H1 (cell line): ENCODE results near the gene TPSAB1. TPM values are rescaled to one million over a fixed set of nuclear protein-coding genes. Genes with fewer than 3 reads are reported as not detected.
A peak's percentile ranks its signal among the peaks of the same experiment; 100 is the strongest.
"Not testable (repeated sequence)": the region's sequence is repeated elsewhere in the genome, so short reads cannot be mapped to it uniquely, and the experiment has no call there.

Experiments
- CTCF ChIA-PET: fragments of 300-600 bp; sonication (Branson Sonifier 250); formaldehyde crosslinking; loops from one replicate; lab custom pipeline; 2021; ENCODE audit not compliant: partially characterized antibody; lab: Charles Lee
- POLR2A ChIA-PET: fragments of 300-600 bp; sonication (Branson Sonifier 250); formaldehyde crosslinking; loops from one replicate; lab custom pipeline; 2021; ENCODE audit warnings: inconsistent platforms; ENCODE audit not compliant: partially characterized antibody; lab: Charles Lee
- DNase-seq, 2 experiments: peaks; one replicate each; pipeline versions ENCODE4 v3.0.0 to v3.0.0-alpha.2; 2010 to 2022; ENCODE audit warnings: low spot score in 2 of 2, low read depth in 1 of 2, mixed read lengths in 1 of 2
- FAIRE-seq: peaks from 2 replicates; lab custom pipeline; 2011; peaks lifted over from hg19 to GRCh38; lab: Jason Lieb, UNC
- H2AFZ ChIP-seq: 2 replicates; pipeline ENCODE4 v1.8.1; 2012; ENCODE audit warnings: low read length, inconsistent platforms
- H2AK5ac ChIP-seq: 2 replicates; pipeline ENCODE4 v1.6.1; 2013; ENCODE audit warnings: low read depth, low read length
- H2BK120ac ChIP-seq: replicated peaks from 2 replicates; pipeline ENCODE3; 2013; ENCODE audit warnings: low read depth, low read length, inconsistent platforms
- H2BK12ac ChIP-seq: 2 replicates; pipeline ENCODE4 v1.6.1; 2013; ENCODE audit warnings: low read depth, low read length
- H2BK15ac ChIP-seq: 2 replicates; pipeline ENCODE4 v1.6.1; 2013; ENCODE audit warnings: low read length
- H2BK20ac ChIP-seq: 2 replicates; pipeline ENCODE4 v1.6.1; 2013; ENCODE audit warnings: low read length
- H2BK5ac ChIP-seq: 2 replicates; pipeline ENCODE4 v1.6.1; 2013; ENCODE audit warnings: low read depth, low read length
- H3K14ac ChIP-seq: 2 replicates; pipeline ENCODE4 v1.6.1; 2013; ENCODE audit warnings: inconsistent platforms; ENCODE audit not compliant: insufficient read length
- H3K18ac ChIP-seq: 2 replicates; pipeline ENCODE4 v1.6.1; 2013; ENCODE audit warnings: low read length; ENCODE audit errors: extremely low read depth
- H3K23ac ChIP-seq: 2 replicates; pipeline ENCODE4 v1.6.1; 2013; ENCODE audit warnings: inconsistent platforms; ENCODE audit not compliant: insufficient read length
- H3K23me2 ChIP-seq: 2 replicates; pipeline ENCODE4 v1.6.1; 2013; ENCODE audit warnings: low read depth, low read length
- H3K27ac ChIP-seq: 2 replicates; pipeline ENCODE4 v1.6.1; 2011; ENCODE audit warnings: low read depth, low read length, inconsistent platforms
- H3K27me3 ChIP-seq, 4 experiments: replicated peaks in 1 of 4; 1 replicate in 1 of 4; 2 replicates in 3 of 4; pipeline versions ENCODE4 v1.6.1 to v1.8.1; 2011 to 2013; ENCODE audit warnings: low read length in 3 of 4, mild to moderate bottlenecking in 3 of 4, inconsistent platforms in 2 of 4, mixed read lengths in 2 of 4, moderate library complexity in 1 of 4; ENCODE audit not compliant: control insufficient read depth in 3 of 4, insufficient read depth in 3 of 4; ENCODE audit errors: extremely low read depth in 1 of 4
- H3K36me3 ChIP-seq, 4 experiments: 2 replicates each; pipeline versions ENCODE4 v1.6.1 to v1.8.1; 2011 to 2013; ENCODE audit warnings: mild to moderate bottlenecking in 4 of 4, low read length in 3 of 4, moderate library complexity in 2 of 4, control low read depth in 1 of 4, inconsistent platforms in 1 of 4; ENCODE audit not compliant: insufficient read depth in 4 of 4, control insufficient read depth in 2 of 4
- H3K4ac ChIP-seq: replicated peaks from 2 replicates; pipeline ENCODE3; 2013; ENCODE audit warnings: low read length, low read depth, mixed read lengths, inconsistent platforms; ENCODE audit not compliant: insufficient read length
- H3K4me1 ChIP-seq, 4 experiments: replicated peaks in 1 of 4; 1 replicate in 1 of 4; 2 replicates in 3 of 4; pipeline versions ENCODE4 v1.6.1 to v1.8.1; 2011 to 2013; ENCODE audit warnings: low read length in 3 of 4, inconsistent platforms in 2 of 4, mixed read lengths in 1 of 4; ENCODE audit not compliant: insufficient read depth in 4 of 4, control insufficient read depth in 3 of 4
- H3K4me2 ChIP-seq, 2 experiments: 2 replicates each; pipeline versions ENCODE4 v1.6.1 to v1.8.1; 2011 to 2013; ENCODE audit warnings: low read depth in 2 of 2, low read length in 2 of 2, control low read depth in 1 of 2, inconsistent platforms in 1 of 2, mild to moderate bottlenecking in 1 of 2; ENCODE audit not compliant: insufficient read depth in 1 of 2
- H3K4me3 ChIP-seq, 4 experiments: fragments of 200-600, 300-600 bp in 1 of 4; sonication (generic), shearing (Covaris generic), sonication (Bioruptor Twin) in 1 of 4; 2 replicates each; pipeline versions ENCODE4 v1.5.1 to v1.8.1; 2011 to 2016; ENCODE audit warnings: low read length in 4 of 4, low read depth in 3 of 4, control low read depth in 2 of 4, inconsistent platforms in 2 of 4, mild to moderate bottlenecking in 2 of 4, mixed read lengths in 1 of 4, moderate library complexity in 1 of 4; ENCODE audit not compliant: insufficient read depth in 2 of 4; ENCODE audit errors: extremely low read depth in 1 of 4
- H3K56ac ChIP-seq: replicated peaks from 2 replicates; pipeline ENCODE3; 2013; ENCODE audit warnings: low read depth, mild to moderate bottlenecking, mixed read lengths, low read length, inconsistent platforms; ENCODE audit not compliant: insufficient read length
- H3K79me1 ChIP-seq: 2 replicates; pipeline ENCODE4 v1.6.1; 2013; ENCODE audit warnings: low read depth, low read length, control low read depth
- H3K79me2 ChIP-seq, 2 experiments: 2 replicates each; pipeline versions ENCODE4 v1.6.1 to v1.8.1; 2012 to 2013; ENCODE audit warnings: low read length in 2 of 2, mild to moderate bottlenecking in 2 of 2, inconsistent platforms in 1 of 2; ENCODE audit not compliant: insufficient read depth in 2 of 2, control insufficient read depth in 1 of 2
- H3K9ac ChIP-seq, 4 experiments: replicated peaks in 1 of 4; 1 replicate in 1 of 4; 2 replicates in 3 of 4; pipeline versions ENCODE4 v1.6.1 to v1.8.1; 2011 to 2013; ENCODE audit warnings: low read depth in 3 of 4, low read length in 3 of 4, control low read depth in 2 of 4, mild to moderate bottlenecking in 2 of 4, moderate library complexity in 2 of 4, inconsistent platforms in 1 of 4; ENCODE audit errors: extremely low read depth in 1 of 4
- H3K9me3 ChIP-seq, 2 experiments: 2 replicates each; pipeline versions ENCODE4 v1.6.1 to v1.8.1; 2012 to 2013; ENCODE audit warnings: mild to moderate bottlenecking in 2 of 2, moderate library complexity in 2 of 2, control low read depth in 1 of 2, inconsistent platforms in 1 of 2, low read depth in 1 of 2, low read length in 1 of 2, mixed read lengths in 1 of 2; ENCODE audit not compliant: insufficient read depth in 2 of 2
- H4K20me1 ChIP-seq, 2 experiments: replicated peaks in 1 of 2; 2 replicates each; pipeline versions ENCODE3 to v1.8.1; 2011 to 2013; ENCODE audit warnings: inconsistent platforms in 2 of 2, low read length in 2 of 2, mild to moderate bottlenecking in 1 of 2; ENCODE audit not compliant: insufficient read depth in 2 of 2, control insufficient read depth in 1 of 2
- H4K5ac ChIP-seq: 2 replicates; pipeline ENCODE4 v1.6.1; 2013; ENCODE audit warnings: low read length, low read depth, mixed read lengths, inconsistent platforms; ENCODE audit not compliant: insufficient read length
- H4K8ac ChIP-seq: 2 replicates; pipeline ENCODE4 v1.8.0; 2013; ENCODE audit warnings: mild to moderate bottlenecking, moderate library complexity, low read length, inconsistent platforms; ENCODE audit not compliant: insufficient read depth; ENCODE audit errors: extremely low read depth
- H4K91ac ChIP-seq: replicated peaks from 2 replicates; pipeline ENCODE3; 2013; ENCODE audit warnings: low read length, mixed read lengths, inconsistent platforms; ENCODE audit not compliant: insufficient read length
- ATF2 ChIP-seq: IDR thresholded peaks from 2 replicates; pipeline ENCODE4 v1.6.1; 2012; ENCODE audit warnings: low read length, inconsistent platforms
- BACH1 ChIP-seq: IDR thresholded peaks from 2 replicates; pipeline ENCODE4 v1.6.1; 2012; ENCODE audit warnings: low read length, improper control_type of control experiment
- CEBPB ChIP-seq: IDR thresholded peaks from 2 replicates; pipeline ENCODE4 v1.6.1; 2012; ENCODE audit warnings: low read depth, low read length
- FOSL1 ChIP-seq: IDR thresholded peaks from 2 replicates; pipeline ENCODE4 v1.6.1; 2011; ENCODE audit warnings: mild to moderate bottlenecking, low read depth, low read length, moderate library complexity; ENCODE audit not compliant: insufficient read depth
- RBBP5 ChIP-seq: IDR thresholded peaks from 2 replicates; pipeline ENCODE4 v1.7.1; 2012; ENCODE audit warnings: low read depth, mild to moderate bottlenecking, inconsistent platforms, low read length, moderate library complexity, borderline replicate concordance
- TAF7 ChIP-seq: optimal IDR thresholded peaks from 2 replicates; pipeline ENCODE3; 2011; ENCODE audit warnings: low read depth, mild to moderate bottlenecking, inconsistent platforms, low read length, moderate library complexity, borderline replicate concordance
- WGBS, 2 experiments: shearing (Covaris generic) in 1 of 2; methylation state at CpG; one replicate each; pipeline versions ENCODE4 v1.1.6 to v1.1.7; 2013 to 2015; ENCODE audit warnings: low lambda C conversion rate in 2 of 2, mixed read lengths in 2 of 2, inconsistent platforms in 1 of 2, low coverage in 1 of 2, missing lambda C conversion rate in 1 of 2; ENCODE audit not compliant: insufficient replicate concordance in 2 of 2, insufficient coverage in 1 of 2, insufficient read length in 1 of 2; ENCODE audit errors: extremely low coverage in 1 of 2, missing lambda C conversion rate in 1 of 2; 5-methylcytosine and 5-hydroxymethylcytosine counted together
- polyA plus RNA-seq, 7 experiments: library from polyadenylated mRNA; depleted of rRNA in 3 of 7; stranded (reverse) in 5 of 7; unstranded in 2 of 7; fragments of >200 nt in 5 of 7; fragments of 200-250 nt in 2 of 7; gene quantifications; 1 replicate in 5 of 7; 2 replicates in 1 of 7; 4 replicates in 1 of 7; pipeline versions ENCODE4 v1.2.1 to v1.2.3, GENCODE V29; 2011 to 2013; ENCODE audit warnings: missing spikeins in 2 of 7, mixed read lengths in 2 of 7
- total RNA-seq: library from RNA; stranded (reverse); fragmentation: NEBNext Ultra II Directional; extraction: Animal tissue kit (Norgen Biotek cat#: 25700); gene quantifications from 2 replicates; pipeline ENCODE4 v1.2.1, GENCODE V29; 2021
- TF ChIP-seq, protein P1 (sequence below): IDR thresholded peaks from 2 replicates; pipeline ENCODE4 v1.6.1; 2012; ENCODE audit warnings: inconsistent platforms

TPSAB1 gene
- total and polyA plus RNA-seq, 2 of the 8 experiments (the other 6 are each of a cell fraction or from before 2014, with no cell fraction given), result 0.09 TPM; not detected in 1

GRCh38 chr16:1271380-1271723 is 30.8 kb downstream of the TPSAB1 start (continued):
- TF ChIP-seq TAF7 (no peak), ATF2 (no peak), BACH1 (no peak), RBBP5 (no peak), CEBPB (no peak), FOSL1 (no peak)
- TF ChIP-seq, protein P1, sequence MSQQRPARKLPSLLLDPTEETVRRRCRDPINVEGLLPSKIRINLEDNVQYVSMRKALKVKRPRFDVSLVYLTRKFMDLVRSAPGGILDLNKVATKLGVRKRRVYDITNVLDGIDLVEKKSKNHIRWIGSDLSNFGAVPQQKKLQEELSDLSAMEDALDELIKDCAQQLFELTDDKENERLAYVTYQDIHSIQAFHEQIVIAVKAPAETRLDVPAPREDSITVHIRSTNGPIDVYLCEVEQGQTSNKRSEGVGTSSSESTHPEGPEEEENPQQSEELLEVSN, result no peak

DNA sequence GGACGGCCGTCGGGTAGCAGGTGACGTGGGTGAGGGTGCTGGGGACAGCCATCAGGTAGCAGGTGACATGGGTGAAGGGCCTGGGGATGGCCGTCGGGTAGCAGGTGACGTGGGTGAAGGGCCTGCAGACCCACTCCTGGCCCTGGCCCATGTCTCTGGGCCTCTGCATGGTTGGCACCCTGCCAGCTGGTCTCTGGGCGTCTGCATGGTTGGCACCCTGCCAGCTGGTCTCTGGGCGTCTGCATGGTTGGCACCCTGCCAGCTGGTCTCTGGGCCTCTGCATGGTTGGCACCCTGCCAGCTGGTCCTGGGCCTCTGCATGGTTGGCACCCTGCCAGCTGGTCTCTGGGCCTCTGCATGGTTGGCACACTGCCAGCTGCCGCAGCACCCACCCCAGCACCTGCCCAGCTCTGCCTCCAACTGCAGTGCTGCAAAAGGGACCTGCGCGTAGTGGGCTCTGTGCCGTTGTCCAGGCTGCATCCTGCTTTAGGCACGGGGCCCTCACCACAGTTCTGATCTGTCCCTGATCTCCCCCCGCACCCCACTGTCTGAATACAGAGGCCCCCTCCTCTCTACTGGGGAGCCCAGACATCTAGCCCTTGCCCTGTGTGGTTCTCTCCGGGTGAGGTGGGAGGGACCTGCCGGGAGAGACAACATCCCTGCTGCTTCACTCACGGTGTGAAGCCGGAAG is 31.4 kb downstream of the TPSAB1 start:
- H3K4ac ChIP-seq, POLR2A ChIA-PET, H3K27ac ChIP-seq, H3K79me1 ChIP-seq, H4K91ac ChIP-seq, H3K23ac ChIP-seq, H4K5ac ChIP-seq, DNase-seq, H2AFZ ChIP-seq, H3K56ac ChIP-seq, H3K36me3 ChIP-seq, H3K4me1 ChIP-seq, H4K20me1 ChIP-seq, H3K23me2 ChIP-seq, H2BK20ac ChIP-seq, H2BK120ac ChIP-seq, FAIRE-seq, H3K9ac ChIP-seq, H2BK5ac ChIP-seq, H2BK15ac ChIP-seq, H3K4me3 ChIP-seq, H2AK5ac ChIP-seq, H3K4me2 ChIP-seq, H3K27me3 ChIP-seq, H3K79me2 ChIP-seq, H3K14ac ChIP-seq, H2BK12ac ChIP-seq, H3K9me3 ChIP-seq, H3K18ac ChIP-seq: not testable (repeated sequence)
- H4K8ac ChIP-seq, result peak overlapping the region; percentile 68
- 83% methylated on average over 15 of the region's 19 CpGs; no CpG with 5 or more reads in 1 of the 2 experiments for WGBS, 2 experiments
- CTCF ChIA-PET, result interaction anchor here (0.7 kb wide), 1 partner anchor 253 kb away, joined by 4 read pairs; no protein-coding TSS in a partner anchor
